ENCODE results near the gene IFNG. TPM values are rescaled to one million over a fixed set of nuclear protein-coding genes. Genes with fewer than 3 reads are reported as not detected.

IFNG gene
- total RNA-seq, result not detected

DNA sequence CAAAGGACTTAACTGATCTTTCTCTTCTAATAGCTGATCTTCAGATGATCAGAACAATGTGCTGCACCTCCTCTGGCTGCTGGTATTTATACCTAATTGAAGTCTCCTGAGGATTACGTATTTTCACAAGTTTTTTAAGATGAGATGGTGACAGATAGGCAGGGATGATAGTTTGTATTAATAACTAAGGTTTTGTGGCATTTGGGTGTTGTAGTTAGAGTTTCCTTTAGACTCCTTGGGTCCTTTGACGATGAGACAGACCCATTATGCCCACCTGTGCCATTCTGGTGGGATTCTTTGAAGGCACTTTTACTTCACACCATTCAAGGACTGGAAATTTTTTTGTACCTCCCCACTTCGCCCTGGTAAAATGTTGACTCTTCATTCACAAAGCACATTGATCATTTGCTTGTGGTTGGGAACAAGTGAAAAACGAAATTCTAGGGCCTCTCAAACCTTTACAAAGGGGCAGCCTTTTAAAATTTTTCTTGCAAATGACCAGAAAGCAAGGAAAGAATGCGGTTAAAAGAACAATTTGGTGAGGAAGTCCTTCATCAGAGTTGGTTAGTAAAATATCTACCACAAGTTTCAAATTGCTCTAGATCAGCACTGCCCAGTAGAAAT, at the start of gene IFNG:
TSS of gene IFNG (minus strand) at position 60 of the 624 bp plus-strand sequence. CDS start 125 bp downstream, outside the sequence.

Other genes with a start within 250 kb of the IFNG start
- 0.31 TPM for gene IFNG-AS1, start 170.3 kb downstream of the IFNG start, total RNA-seq
- gene IL26, start 66.1 kb upstream of the IFNG start, total RNA-seq, result not detected
- not detected for gene IL22, start 93.9 kb upstream of the IFNG start, total RNA-seq
- gene MDM1, start 172.6 kb upstream of the IFNG start, total RNA-seq, result 26.9 TPM